ENCODE data around the gene TCIRG1.

Gene TCIRG1

DNA sequence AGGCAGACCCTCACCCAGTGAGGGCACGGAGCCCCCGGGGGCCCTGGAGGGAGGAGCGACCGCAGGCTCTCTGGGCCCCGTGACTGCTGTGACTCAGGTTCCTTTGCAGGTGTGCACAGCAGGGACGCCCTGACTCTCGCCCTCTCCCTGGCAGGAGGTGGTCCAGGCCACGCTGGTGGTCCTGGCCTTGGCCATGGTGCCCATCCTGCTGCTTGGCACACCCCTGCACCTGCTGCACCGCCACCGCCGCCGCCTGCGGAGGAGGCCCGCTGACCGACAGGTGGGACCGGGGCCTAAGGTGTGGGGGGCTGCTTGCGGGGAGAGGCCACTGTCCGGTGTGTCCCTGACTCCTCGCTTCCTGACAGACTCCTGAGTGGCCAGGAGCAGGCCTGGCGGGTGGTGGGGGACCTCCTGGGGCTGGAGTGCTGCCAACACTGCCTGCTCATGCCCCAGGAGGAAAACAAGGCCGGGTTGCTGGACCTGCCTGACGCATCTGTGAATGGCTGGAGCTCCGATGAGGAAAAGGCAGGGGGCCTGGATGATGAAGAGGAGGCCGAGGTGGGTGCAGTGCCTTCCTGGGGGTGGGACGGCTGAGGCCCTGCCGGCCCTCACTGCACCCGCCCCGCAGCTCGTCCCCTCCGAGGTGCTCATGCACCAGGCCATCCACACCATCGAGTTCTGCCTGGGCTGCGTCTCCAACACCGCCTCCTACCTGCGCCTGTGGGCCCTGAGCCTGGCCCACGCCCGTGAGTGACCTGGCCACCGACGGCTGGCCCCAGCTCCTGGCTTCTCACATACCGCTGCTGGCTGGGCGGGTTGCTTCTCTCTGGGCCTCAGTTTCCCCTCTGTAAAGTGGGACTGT lies 10.9 kb downstream of the TCIRG1 start:
- DNase-seq (ENCODE audit: low read depth in 1 of 2, low spot score in 1 of 2), result no peak

- no peak for DNase-seq (ENCODE audit: low read depth in 1 of 2, low spot score in 1 of 2)
These were observed 11.6 kb downstream of the TCIRG1 start for GRCh38 chr11:68050371-68050841.

DNA sequence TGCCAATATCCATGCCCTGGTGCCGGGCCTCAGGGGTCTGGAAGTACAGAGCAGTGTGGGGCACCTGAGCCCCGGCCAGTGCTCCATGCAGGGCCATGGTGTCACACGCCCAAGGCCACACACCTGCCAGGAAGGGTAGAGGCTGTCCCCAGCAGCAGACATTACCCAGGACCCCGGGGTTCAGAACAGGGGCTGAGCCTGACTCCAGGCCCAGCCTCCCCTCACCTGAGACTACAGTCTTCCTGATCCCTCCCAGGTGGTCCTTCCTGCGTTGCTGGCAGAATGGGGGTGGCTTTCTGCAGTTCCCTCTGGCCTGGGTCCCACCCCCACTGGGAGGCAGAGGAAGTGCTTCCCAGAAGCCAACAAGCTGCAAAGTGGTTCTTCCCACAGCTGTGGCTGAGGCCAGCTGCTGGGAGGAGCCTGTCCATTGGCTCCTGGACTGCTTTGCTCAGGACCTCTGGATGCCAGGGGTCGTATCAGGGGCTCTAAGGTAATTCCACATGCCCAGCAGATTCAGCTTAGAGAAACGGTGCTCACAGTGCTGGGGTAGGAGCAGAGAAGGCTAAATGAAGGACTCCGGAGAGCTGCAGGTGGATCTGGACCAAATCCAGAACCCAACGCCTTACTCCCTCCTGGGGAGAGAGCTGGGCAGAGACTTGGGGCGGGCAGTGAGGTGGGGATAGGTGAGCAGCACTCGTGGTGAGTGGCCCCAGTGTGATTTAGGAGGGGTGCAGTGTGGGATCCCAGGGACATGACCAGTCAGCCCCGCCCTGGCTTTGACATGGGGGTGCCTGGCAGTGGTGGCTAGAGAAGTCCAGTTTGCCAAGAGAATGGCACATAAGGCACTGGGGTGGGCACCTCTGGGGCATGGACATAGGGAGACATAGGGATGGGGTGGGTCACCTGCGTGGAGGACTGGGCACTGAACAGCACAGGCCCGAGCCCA lies 12.6 kb downstream of the TCIRG1 start:
- no peak for DNase-seq (ENCODE audit: low read depth in 1 of 2, low spot score in 1 of 2)

- no peak for DNase-seq (ENCODE audit: low read depth in 1 of 2, low spot score in 1 of 2)
These were observed 13.5 kb downstream of the TCIRG1 start for GRCh38 chr11:68052137-68052873.

DNA sequence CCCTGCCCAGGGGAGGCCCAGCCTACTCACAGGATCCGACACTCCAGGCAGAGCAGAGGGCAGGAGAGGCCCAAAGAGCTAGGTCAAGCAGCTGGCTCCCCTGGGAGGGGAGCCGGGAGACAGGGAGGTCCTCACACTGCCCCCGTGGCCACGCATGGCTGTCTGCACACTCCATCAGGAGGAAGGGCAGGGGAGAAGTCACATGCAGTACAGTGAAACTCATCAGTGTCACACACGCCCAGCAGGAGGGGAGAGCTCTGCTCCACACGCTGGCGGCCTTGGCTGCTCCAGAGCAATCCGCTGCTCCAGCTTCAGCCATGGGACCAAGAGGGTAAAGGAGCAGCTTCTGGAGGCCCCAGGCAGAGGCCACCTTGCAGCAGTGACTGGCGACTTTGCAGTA lies 14.3 kb downstream of the TCIRG1 start:
- DNase-seq (ENCODE audit: low read depth in 1 of 2, low spot score in 1 of 2), result no peak

DNA sequence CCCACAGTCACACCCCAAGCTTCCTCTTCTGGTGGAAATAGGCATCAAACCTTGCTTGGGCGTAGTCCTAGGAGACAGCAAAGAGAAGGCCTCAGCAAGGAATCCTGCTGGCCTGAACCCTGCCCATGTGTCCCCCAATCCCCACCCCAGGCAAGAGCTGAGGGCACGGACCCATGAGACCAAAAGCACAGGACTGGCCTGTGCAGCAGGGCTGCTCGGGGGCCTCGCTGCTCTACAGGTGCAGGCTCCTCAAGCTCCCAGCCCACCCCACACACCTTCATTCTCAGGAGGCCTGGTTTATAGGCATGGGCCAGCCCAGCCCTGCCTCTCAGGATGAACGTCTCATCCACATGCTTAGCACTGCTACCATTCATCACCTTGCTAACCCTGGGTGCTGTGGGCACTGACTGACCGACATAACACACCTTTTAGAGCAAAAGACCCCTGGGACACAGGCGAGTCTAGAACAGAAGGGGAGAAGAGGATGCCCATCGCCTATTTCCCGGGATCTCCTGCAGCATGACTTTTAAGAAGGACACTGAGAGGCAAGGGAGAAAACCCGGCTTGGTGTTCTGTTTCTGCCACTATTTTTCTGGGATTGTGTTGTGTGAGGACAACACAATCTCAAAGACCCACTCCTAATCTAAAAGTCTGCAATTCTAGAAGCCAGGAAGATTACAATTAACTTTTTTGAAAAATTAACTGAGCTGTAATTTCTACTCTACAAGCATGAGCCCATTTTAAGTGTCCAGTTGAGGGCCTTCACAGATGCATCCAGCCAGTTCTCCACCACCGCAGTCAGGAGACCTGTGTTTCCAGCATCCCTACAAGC lies 15.4 kb downstream of the TCIRG1 start:
- no peak for DNase-seq (ENCODE audit: low read depth in 1 of 2, low spot score in 1 of 2)

DNA sequence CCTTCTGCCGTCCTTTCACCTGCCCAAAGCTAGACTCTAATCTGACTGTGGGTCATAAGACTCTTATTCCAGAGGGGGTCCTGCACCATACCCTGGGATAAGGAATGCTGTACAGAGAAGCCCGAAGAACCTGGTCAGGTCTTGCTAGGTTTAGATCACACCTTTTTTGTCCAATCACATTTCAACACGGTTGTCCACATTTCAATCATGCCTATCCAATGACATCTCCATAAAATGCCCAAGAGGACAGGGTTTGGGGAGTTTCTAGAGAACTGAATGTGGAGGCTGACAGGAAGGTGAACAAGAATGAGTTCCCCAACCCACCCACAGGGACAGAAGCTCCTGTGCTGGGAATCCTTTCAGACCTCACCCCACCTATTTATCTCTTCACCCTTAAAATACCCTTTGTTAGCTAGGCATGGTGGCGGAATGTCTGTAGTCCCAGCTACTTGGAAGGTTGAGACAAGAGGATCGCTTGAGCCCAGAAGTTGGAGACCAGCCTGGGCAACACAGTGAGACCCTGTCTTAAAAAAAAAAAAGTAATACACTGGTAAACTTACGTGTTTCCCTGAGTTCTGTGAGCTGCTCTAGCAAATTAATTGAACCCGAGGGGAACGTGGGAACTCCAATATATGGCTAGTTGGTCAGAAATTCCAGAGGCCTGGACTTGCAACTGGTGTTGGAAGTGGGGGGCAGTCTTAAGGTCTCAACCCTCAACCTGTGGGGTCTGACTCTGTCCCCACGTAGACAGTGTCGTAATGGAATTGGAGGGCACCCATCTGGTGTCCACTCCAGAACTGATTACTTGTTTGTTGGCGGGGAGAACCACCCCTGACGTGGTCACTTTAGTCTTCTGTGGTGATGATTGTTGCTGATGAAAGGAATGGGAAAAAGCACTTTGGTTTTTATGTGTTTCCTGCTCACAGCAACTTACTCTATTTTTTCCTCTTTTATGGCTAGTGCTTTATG lies 17.8 kb downstream of the TCIRG1 start:
- no peak for DNase-seq (ENCODE audit: low read depth in 1 of 2, low spot score in 1 of 2)

- no peak for DNase-seq (ENCODE audit: low read depth in 1 of 2, low spot score in 1 of 2)
These were observed 19.0 kb downstream of the TCIRG1 start for GRCh38 chr11:68057807-68058206.

GRCh38 chr11:68061508-68061907 lies 22.7 kb downstream of the TCIRG1 start:
- DNase-seq (ENCODE audit: low read depth in 1 of 2, low spot score in 1 of 2), result no peak

- DNase-seq (ENCODE audit: low read depth in 1 of 2, low spot score in 1 of 2), result no peak
These were observed 26.1 kb downstream of the TCIRG1 start for GRCh38 chr11:68064926-68065325.

- no peak for DNase-seq (ENCODE audit: low read depth in 1 of 2, low spot score in 1 of 2)
These were observed 27.0 kb downstream of the TCIRG1 start for GRCh38 chr11:68065841-68066240.

- DNase-seq (ENCODE audit: low read depth in 1 of 2, low spot score in 1 of 2), result no peak
These were observed 27.9 kb downstream of the TCIRG1 start for GRCh38 chr11:68066742-68067141.

- no peak for DNase-seq (ENCODE audit: low read depth in 1 of 2, low spot score in 1 of 2)
These were observed 29.2 kb downstream of the TCIRG1 start for GRCh38 chr11:68067991-68068390.

GRCh38 chr11:68071281-68072048 lies 32.6 kb downstream of the TCIRG1 start:
- DNase-seq (ENCODE audit: low read depth in 1 of 2, low spot score in 1 of 2), result no peak

- DNase-seq (ENCODE audit: low read depth in 1 of 2, low spot score in 1 of 2), result no peak
These were observed 35.9 kb downstream of the TCIRG1 start for GRCh38 chr11:68074584-68075352.

DNA sequence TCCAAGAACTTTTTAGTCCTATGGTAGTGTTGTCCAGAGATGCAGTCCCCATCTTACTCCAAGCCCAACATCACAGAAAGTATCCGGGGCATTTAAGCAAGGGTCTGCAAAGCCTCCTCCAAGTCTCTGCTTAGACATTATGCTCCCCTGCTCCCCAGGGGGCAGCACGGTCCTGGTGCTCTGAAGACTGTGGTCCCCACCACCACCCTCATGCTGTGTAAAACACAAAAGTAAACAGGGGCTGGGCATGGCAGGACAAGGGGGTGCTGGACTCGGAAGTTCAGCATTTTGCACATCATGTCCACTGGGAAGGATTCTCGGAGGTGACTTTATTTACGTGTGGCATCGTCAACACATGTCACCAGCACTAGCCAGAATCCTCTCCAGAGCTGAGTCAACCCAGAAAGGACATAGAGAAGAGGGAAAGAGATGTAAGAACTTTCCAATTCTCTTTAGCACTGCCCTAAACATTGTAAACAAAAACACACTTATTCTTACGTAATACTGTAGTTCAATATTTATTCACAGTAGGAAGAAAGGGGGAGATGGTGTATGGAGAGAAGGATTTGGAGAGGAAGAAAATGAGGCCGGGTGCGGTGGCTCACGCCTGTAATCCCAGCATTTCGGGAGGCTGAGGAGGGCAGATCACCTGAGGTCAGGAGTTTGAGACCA lies 37.7 kb downstream of the TCIRG1 start:
- no peak for DNase-seq (ENCODE audit: low read depth in 1 of 2, low spot score in 1 of 2)

Measured in activated CD4-positive, alpha-beta T cell treated with anti-CD3 and anti-CD28 coated beads, Interleukin-2, amount 50 U/mL, for 24 hours (primary cell).